HPDE6-E6E7 (cell line): ENCODE measurements around the gene SPEF2.
"Not testable (repeated sequence)": the region's sequence is repeated elsewhere in the genome, so short reads cannot be mapped to it uniquely, and the experiment has no call there.

Experiments used
- DNase-seq: peaks from one replicate; pipeline ENCODE4 v3.0.0; 2011; ENCODE audit warnings: missing footprints; ENCODE audit errors: extremely low spot score

SPEF2 gene

GRCh38 chr5:35819668-35820067 is 202.0 kb downstream of the SPEF2 start:
- no peak for DNase-seq

- no peak for DNase-seq
Measured at GRCh38 chr5:35820735-35821134, 203.1 kb downstream of the SPEF2 start.

- DNase-seq: no peak
Measured at GRCh38 chr5:35821513-35821912, 203.8 kb downstream of the SPEF2 start.

- DNase-seq: no peak
Measured at GRCh38 chr5:35822511-35822910, 204.8 kb downstream of the SPEF2 start.

- DNase-seq: no peak
Measured at GRCh38 chr5:35823347-35824098, 205.9 kb downstream of the SPEF2 start.

GRCh38 chr5:35826056-35826455 is 208.4 kb downstream of the SPEF2 start:
- DNase-seq: no peak

- no peak for DNase-seq
Measured at GRCh38 chr5:35826554-35826953, 208.9 kb downstream of the SPEF2 start.

- DNase-seq: no peak
Measured at GRCh38 chr5:35828082-35828598, 210.5 kb downstream of the SPEF2 start.

GRCh38 chr5:35830587-35830986 is 212.9 kb downstream of the SPEF2 start:
- DNase-seq: no peak

GRCh38 chr5:35832762-35833161 is 215.1 kb downstream of the SPEF2 start:
- DNase-seq: no peak

- no peak for DNase-seq
Measured at GRCh38 chr5:35833224-35833623, 215.6 kb downstream of the SPEF2 start.

GRCh38 chr5:35835796-35836742 is 218.4 kb downstream of the SPEF2 start:
- DNase-seq: no peak

GRCh38 chr5:35838370-35839042 is 220.8 kb downstream of the SPEF2 start:
- DNase-seq: no peak

- DNase-seq: no peak
Measured at GRCh38 chr5:35842856-35843255, 225.2 kb downstream of the SPEF2 start.

- not testable (repeated sequence) for DNase-seq
Measured at GRCh38 chr5:35845508-35845907, 227.8 kb downstream of the SPEF2 start.

GRCh38 chr5:35847491-35847890 is 229.8 kb downstream of the SPEF2 start:
- no peak for DNase-seq

GRCh38 chr5:35847961-35848360 is 230.3 kb downstream of the SPEF2 start:
- no peak for DNase-seq

GRCh38 chr5:35849860-35850259 is 232.2 kb downstream of the SPEF2 start:
- DNase-seq: no peak

- DNase-seq: no peak
Measured at GRCh38 chr5:35850967-35851680, 233.5 kb downstream of the SPEF2 start.

GRCh38 chr5:35852084-35852734 is 234.5 kb downstream of the SPEF2 start:
- DNase-seq: no peak

GRCh38 chr5:35852773-35853172 is 235.1 kb downstream of the SPEF2 start:
- no peak for DNase-seq
